Thoracic aorta endothelial cell (primary cell): ENCODE results near the gene SEC61B. TPM values are rescaled to one million over a fixed set of nuclear protein-coding genes. Genes with fewer than 3 reads are reported as not detected.

Experiments used
- small RNA-seq: library from RNA; depleted of rRNA; stranded (forward); fragments of <200 nt; gene quantifications from one replicate; pipeline ENCODE3, GENCODE V24; 2012
- total RNA-seq: library from RNA; depleted of rRNA; stranded (reverse); fragments of >200 nt; gene quantifications from 2 replicates; pipeline ENCODE4 v1.2.3, GENCODE V29; 2012

SEC61B gene
- total RNA-seq, result 106 and 132 TPM in 2 replicates

GRCh38 chr9:99221621-99222415, at the start of gene SEC61B, which contains the start of gene ALG2:
Gene SEC61B (plus strand): TSS chr9:99222282. CDS start chr9:99222364, 82 bp downstream.
Gene ALG2 (minus strand): TSS chr9:99221942. CDS start chr9:99221894, 48 bp downstream.

Small RNA genes within 50 kb of the gene (small RNA-seq; reads per million reads assigned to genes)
- not detected for gene RN7SL794P

Other genes starting within 250 kb of the SEC61B start
- 10.4 and 15.4 TPM in 2 replicates for gene TGFBR1, start 117.2 kb upstream of the SEC61B start, total RNA-seq
- 53.1 and 56.3 TPM in 2 replicates for gene ALG2, start 340 bp upstream of the SEC61B start, total RNA-seq